Thymus (tissue), 11 donors: ENCODE results near the gene MIF4GD. TPM values are rescaled to one million over a fixed set of nuclear protein-coding genes. Genes with fewer than 3 reads are reported as not detected.

Source experiments
- DNase-seq, 9 donors: peaks; one replicate each; pipeline ENCODE4 v3.0.0-alpha.2; 2013; ENCODE audit warnings: low spot score in 9 of 9, low read depth in 6 of 9, missing footprints in 1 of 9
- H3K27ac ChIP-seq, 2 donors: one replicate each; pipeline ENCODE4 v1.5.1; 2013; ENCODE audit warnings: control low read depth in 1 of 2, low read depth in 1 of 2, low read length in 1 of 2, mild to moderate bottlenecking in 1 of 2, moderate library complexity in 1 of 2
- H3K27me3 ChIP-seq, 2 donors: one replicate each; pipeline ENCODE4 v1.5.1; 2013; ENCODE audit warnings: low read length in 1 of 2; ENCODE audit not compliant: control insufficient read depth in 2 of 2, insufficient read depth in 1 of 2
- H3K36me3 ChIP-seq, 2 donors: one replicate each; pipeline ENCODE4 v1.5.1; 2013; ENCODE audit warnings: low read length in 1 of 2, mild to moderate bottlenecking in 1 of 2, moderate library complexity in 1 of 2; ENCODE audit not compliant: control insufficient read depth in 2 of 2, insufficient read depth in 2 of 2
- H3K4me1 ChIP-seq, 2 donors: one replicate each; pipeline ENCODE4 v1.5.1; 2013; ENCODE audit warnings: low read length in 2 of 2; ENCODE audit not compliant: control insufficient read depth in 2 of 2, insufficient read depth in 2 of 2
- H3K4me3 ChIP-seq, 2 donors: one replicate each; pipeline ENCODE4 v1.5.1; 2013; ENCODE audit warnings: low read length in 2 of 2, control low read depth in 1 of 2, mild to moderate bottlenecking in 1 of 2
- H3K9me3 ChIP-seq, 2 donors: one replicate each; pipeline ENCODE4 v1.5.1; 2013; ENCODE audit warnings: low read length in 1 of 2, mild to moderate bottlenecking in 1 of 2; ENCODE audit not compliant: control insufficient read depth in 2 of 2, insufficient read depth in 1 of 2
- WGBS: extraction: QIAGEN DNeasy Blood & Tissue Kit; methylation state at CpG from one replicate; pipeline ENCODE4 v1.1.7; 2013; 5-methylcytosine and 5-hydroxymethylcytosine counted together
- polyA plus RNA-seq: library from polyadenylated mRNA; stranded (reverse); fragments of 200-250 nt; gene quantifications from one replicate; pipeline ENCODE4 v1.2.3, GENCODE V29; 2013
- total RNA-seq: library from RNA; stranded (reverse); fragments of 120-200 nt; gene quantifications from one replicate; pipeline ENCODE4 v1.2.4, GENCODE V29; 2013
- donor health status: healthy.

The MIF4GD gene
- total and polyA plus RNA-seq, 2 donors: 22.8 to 37.3 TPM

- 97% methylated on average over 15 of the region's 15 CpGs for WGBS
- DNase-seq: no peak
- H3K36me3 ChIP-seq: peaks cover 87 to 95% of the 10 kb centered on the region in 2 donors
- no peaks in the 10 kb centered on the region for H3K27me3 ChIP-seq
- no peaks in the 10 kb centered on the region for H3K9me3 ChIP-seq
- H3K4me3 ChIP-seq: no peak overlapping the region
- peaks cover 26 to 43% of the 10 kb centered on the region in 2 donors for H3K4me1 ChIP-seq
- H3K27ac ChIP-seq: no peak overlapping the region
These were observed 29.0 kb downstream of the MIF4GD start for GRCh38 chr17:75241996-75242460.

DNA sequence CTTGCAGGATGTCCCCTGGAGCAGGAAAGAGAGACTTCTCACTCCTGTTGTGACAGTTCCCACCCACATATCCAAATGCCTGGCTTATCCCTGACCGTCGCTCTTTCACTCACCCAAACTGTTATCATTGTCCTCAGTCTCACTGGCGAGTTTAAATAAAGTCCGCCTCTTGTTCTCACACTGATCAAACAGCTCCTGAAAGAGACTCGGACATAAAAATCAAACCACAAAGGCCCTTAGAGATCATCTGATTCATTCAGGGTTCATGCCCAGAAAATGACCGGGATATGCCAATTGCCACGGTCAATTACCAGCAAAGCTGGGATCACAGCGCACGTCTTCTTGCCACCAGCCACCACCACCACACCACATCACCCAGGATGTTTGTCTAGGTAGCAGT, 29.5 kb downstream of the MIF4GD start:
- Histone ChIP-seq H3K27me3 (no peaks in the 10 kb centered on the region), H3K36me3 (peaks cover 90 to 99% of the 10 kb centered on the region in 2 donors), H3K9me3 (no peaks in the 10 kb centered on the region), H3K4me3 (no peak overlapping the region), H3K27ac (no peak overlapping the region), H3K4me1 (peaks cover 26 to 43% of the 10 kb centered on the region in 2 donors)
- WGBS: 96% methylated on average over 9 of the region's 9 CpGs
- no peak for DNase-seq

- H3K27ac ChIP-seq: no peak overlapping the region
- 96% methylated on average over 7 of the region's 7 CpGs for WGBS
These were observed 29.9 kb downstream of the MIF4GD start for GRCh38 chr17:75241143-75241430.

DNA sequence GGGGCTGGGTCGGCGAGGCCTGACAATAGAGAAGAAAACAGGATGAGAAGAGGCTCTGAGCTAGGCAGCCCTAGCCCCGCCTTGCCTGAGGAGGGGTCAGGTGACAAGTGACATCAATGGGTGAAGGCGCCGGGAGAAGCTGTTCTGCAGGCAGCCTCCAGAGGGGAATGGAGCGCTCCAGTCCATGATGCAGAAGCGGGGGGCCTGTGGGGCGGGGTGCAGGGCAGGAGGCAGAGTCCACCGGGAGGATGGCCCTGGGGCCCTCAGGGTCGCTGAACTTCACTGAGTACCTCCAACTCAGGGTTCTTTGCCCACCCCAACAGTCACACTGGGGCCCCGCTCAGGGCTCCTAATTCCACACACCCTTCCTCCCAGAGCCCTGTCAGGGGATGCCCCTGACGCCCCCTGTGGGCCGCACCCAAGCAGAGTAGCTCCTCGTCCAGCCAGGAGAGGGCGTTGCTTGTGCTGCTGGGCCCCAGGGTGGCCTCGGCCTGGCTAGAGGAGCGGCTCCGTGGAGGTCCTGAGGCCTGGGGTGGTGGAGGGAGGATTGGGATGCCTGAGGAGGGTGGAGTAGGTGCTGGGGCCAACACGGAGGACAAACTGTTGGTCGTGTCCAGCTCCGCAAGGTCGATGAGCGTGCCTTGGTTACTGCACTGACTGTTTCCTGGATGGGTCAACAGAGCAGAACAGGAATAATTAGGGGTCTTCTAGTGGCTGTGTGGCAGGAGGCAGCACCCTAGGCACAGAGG, 30.5 kb downstream of the MIF4GD start:
- peak in 1 of 9 donors; percentile 29 for DNase-seq
- Histone ChIP-seq H3K9me3 (no peaks in the 10 kb centered on the region), H3K4me1 (peaks cover 24 to 34% of the 10 kb centered on the region in 2 donors), H3K27ac (no peak overlapping the region), H3K27me3 (no peaks in the 10 kb centered on the region), H3K36me3 (peaks cover 89 to 99% of the 10 kb centered on the region in 2 donors), H3K4me3 (no peak overlapping the region)
- WGBS: 88% methylated on average over 23 of the region's 23 CpGs

More at GRCh38 chr17:75241143-75241430, 29.9 kb downstream of the MIF4GD start:
- Histone ChIP-seq H3K4me3 (no peak overlapping the region), H3K36me3 (peaks cover 90 to 99% of the 10 kb centered on the region in 2 donors), H3K27me3 (no peaks in the 10 kb centered on the region), H3K4me1 (peaks cover 26 to 40% of the 10 kb centered on the region in 2 donors), H3K9me3 (no peaks in the 10 kb centered on the region)
- DNase-seq: no peak

DNA sequence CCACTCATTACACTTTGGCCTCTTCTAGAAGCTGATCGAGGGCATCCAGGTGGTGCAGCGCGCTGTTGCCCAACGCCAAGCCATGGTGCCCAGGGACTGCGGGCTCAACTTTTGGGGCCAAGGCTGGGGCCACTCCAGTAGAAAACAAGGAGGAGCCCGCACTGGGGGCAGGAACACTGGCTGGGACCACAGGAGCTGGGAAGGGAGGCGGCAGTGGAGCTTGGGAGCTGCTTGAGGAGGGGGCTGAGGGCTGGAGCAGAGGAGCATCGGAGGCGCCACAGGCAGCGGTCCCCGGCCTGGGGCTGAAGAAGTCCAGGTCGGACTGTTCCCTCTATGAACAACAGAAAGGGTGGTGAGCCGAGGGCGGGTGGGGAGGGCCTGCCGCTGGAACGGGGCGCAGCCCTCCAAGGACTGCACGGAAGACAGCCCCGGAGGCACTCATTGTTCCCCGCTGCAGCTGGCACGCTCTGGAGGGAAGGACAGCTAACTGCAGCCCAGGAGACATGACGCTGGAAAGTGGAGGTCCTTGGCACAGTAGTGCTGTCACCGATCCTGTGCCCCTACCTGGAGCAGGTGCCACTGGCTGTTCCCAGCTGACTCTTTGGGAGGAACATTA, 31.1 kb downstream of the MIF4GD start:
- no peak for DNase-seq
- H3K36me3 ChIP-seq: peaks cover 91 to 99% of the 10 kb centered on the region in 2 donors
- H3K4me3 ChIP-seq: no peak overlapping the region
- peaks cover 17 to 28% of the 10 kb centered on the region in 2 donors for H3K4me1 ChIP-seq
- 98% methylated on average over 23 of the region's 23 CpGs for WGBS
- no peaks in the 10 kb centered on the region for H3K9me3 ChIP-seq
- H3K27me3 ChIP-seq: no peaks in the 10 kb centered on the region
- H3K27ac ChIP-seq: no peak overlapping the region

GRCh38 chr17:75239214-75239613, 31.8 kb downstream of the MIF4GD start:
- Histone ChIP-seq H3K4me1 (peaks cover 10 to 21% of the 10 kb centered on the region in 2 donors), H3K36me3 (peaks cover 93 to 100% of the 10 kb centered on the region in 2 donors), H3K4me3 (no peak overlapping the region), H3K27ac (no peak overlapping the region), H3K27me3 (no peaks in the 10 kb centered on the region), H3K9me3 (no peaks in the 10 kb centered on the region)
- 96% methylated on average over 12 of the region's 12 CpGs for WGBS
- no peak for DNase-seq

DNA sequence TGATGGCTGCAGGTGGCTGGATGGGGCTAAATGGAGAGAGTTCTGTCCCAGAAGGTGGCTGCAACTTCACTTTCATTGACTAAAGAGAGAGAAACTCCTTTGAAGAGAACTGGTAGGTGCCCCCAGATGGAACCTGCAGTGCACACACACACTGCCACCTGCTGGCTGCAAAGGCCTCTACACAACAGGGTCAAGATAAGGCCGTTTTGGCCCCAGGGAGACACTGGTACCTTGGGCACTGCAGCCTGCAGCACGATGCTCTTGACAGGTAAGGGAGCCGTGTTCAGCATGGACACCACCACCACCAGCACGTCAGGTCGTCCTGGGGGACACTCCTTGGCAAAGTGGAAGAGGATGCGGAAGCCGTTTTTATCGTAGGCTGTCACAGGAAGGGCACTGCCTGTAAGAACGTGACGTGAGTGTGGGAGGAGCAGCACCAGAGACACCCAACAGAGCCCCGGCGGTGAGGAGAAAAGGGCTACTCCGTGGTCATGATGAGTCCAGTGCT, 32.3 kb downstream of the MIF4GD start:
- H3K9me3 ChIP-seq: no peaks in the 10 kb centered on the region
- H3K4me3 ChIP-seq: no peak overlapping the region
- WGBS: 77% methylated on average over 13 of the region's 13 CpGs
- no peaks in the 10 kb centered on the region for H3K27me3 ChIP-seq
- DNase-seq: peak in 7 of 9 donors; percentile 45 to 73 (median 58)
- H3K27ac ChIP-seq: no peak overlapping the region
- H3K4me1 ChIP-seq: peaks cover 6 to 16% of the 10 kb centered on the region in 2 donors
- H3K36me3 ChIP-seq: peaks cover 96 to 97% of the 10 kb centered on the region in 2 donors

DNA sequence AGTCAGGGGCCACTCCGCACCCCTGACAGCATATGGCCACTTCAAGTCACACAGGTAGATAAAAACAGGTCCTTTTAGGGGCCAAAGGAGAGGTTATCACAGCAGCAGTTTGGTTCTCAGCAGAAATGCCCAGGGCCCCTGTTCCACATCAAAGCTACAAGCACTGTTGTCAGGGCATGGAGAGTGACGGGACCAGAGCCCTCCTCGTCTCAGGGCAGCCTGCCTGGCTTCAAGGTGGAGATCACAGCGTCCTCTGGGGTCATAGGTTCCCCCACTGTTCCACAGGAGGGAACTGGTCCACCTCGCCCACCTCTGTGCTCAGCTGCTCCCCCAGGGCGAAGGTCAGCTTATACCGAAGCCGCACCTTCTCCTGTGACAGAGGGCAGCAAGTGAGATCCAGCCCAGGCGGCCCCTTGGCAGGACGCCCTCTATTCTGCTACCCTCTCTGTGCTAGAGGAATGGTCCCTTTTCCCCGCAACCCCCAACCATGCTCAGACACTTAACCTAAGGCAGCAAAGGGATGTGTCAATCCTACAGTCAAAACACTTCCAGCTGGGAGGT, 32.9 kb downstream of the MIF4GD start:
- no peak for DNase-seq
- H3K4me3 ChIP-seq: no peak overlapping the region
- 96% methylated on average over 11 of the region's 11 CpGs for WGBS
- H3K4me1 ChIP-seq: peaks cover 2 to 10% of the 10 kb centered on the region in 2 donors
- H3K27ac ChIP-seq: no peak overlapping the region
- H3K36me3 ChIP-seq: peaks cover 91 to 92% of the 10 kb centered on the region in 2 donors
- no peaks in the 10 kb centered on the region for H3K27me3 ChIP-seq
- no peaks in the 10 kb centered on the region for H3K9me3 ChIP-seq
